ENCODE data around the gene ZNF318. TPM values are rescaled to one million over a fixed set of nuclear protein-coding genes. Genes with fewer than 3 reads are reported as not detected.

The ZNF318 gene
- total and polyA plus RNA-seq, 10 of the 15 experiments (the other 5 are each of a cell fraction or from before 2014, with no cell fraction given): 3.4 to 79.8 (median 13.7) TPM

DNA sequence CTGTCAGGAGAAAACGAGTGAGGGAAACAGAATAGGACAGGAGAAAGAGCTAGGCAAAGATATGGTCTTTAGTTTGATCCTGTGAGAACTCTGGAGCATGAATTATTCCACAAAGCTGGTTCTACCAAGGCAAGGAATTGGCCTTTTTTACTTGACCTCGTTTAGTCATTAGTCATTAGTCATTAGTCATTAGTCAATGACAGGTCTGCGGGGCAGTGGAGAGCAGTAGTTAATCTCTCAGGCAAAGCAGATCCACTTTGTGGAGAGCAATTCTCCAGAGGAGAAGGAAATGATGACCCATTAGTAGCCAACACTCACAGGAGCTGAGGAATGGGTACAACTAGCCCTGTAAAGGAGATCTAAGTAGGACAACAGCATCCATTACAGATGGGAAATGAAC is 35.9 kb upstream of the ZNF318 start (continued):
- TF ChIP-seq, protein P1, sequence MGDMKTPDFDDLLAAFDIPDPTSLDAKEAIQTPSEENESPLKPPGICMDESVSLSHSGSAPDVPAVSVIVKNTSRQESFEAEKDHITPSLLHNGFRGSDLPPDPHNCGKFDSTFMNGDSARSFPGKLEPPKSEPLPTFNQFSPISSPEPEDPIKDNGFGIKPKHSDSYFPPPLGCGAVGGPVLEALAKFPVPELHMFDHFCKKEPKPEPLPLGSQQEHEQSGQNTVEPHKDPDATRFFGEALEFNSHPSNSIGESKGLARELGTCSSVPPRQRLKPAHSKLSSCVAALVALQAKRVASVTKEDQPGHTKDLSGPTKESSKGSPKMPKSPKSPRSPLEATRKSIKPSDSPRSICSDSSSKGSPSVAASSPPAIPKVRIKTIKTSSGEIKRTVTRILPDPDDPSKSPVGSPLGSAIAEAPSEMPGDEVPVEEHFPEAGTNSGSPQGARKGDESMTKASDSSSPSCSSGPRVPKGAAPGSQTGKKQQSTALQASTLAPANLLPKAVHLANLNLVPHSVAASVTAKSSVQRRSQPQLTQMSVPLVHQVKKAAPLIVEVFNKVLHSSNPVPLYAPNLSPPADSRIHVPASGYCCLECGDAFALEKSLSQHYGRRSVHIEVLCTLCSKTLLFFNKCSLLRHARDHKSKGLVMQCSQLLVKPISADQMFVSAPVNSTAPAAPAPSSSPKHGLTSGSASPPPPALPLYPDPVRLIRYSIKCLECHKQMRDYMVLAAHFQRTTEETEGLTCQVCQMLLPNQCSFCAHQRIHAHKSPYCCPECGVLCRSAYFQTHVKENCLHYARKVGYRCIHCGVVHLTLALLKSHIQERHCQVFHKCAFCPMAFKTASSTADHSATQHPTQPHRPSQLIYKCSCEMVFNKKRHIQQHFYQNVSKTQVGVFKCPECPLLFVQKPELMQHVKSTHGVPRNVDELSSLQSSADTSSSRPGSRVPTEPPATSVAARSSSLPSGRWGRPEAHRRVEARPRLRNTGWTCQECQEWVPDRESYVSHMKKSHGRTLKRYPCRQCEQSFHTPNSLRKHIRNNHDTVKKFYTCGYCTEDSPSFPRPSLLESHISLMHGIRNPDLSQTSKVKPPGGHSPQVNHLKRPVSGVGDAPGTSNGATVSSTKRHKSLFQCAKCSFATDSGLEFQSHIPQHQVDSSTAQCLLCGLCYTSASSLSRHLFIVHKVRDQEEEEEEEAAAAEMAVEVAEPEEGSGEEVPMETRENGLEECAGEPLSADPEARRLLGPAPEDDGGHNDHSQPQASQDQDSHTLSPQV (IDR thresholded peaks at IDR 0.05): no peak
- TF ChIP-seq SMC3 (IDR thresholded peaks at IDR 0.05; ENCODE audit: borderline replicate concordance, low read length) (no peak), DPF2 (IDR thresholded peaks at IDR 0.05) (no peak)

DNA sequence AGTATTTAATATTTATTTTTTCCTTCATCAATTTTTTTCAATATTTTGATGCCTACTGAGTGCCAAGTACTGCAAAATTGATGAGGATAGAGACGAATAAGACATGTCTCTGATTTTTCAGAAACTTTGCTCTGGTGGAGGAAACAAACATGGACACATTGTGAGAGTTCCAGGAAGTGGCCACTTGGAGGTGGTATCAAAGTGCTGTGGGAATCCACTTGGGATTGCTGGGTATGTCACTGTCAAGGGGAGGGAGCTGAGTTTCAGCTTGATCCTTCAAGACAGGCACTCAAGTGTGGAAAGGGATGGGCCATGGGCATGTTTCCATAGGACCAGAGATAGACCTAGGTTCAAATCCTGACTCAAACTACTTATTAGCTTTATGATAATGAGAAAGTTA is 33.4 kb upstream of the ZNF318 start:
- in situ Hi-C loops (cut with MboI): no loop called here
- no TSS peak for BruUV-seq (replicated peaks)
- Histone ChIP-seq H4K20me1 (ENCODE audit: control insufficient read depth, insufficient read depth) (no peaks in the 10 kb centered on the region), H3K9me3 (replicated peaks; ENCODE audit: control insufficient read depth, insufficient read depth, low read length) (no peaks in the 10 kb centered on the region), H3K4me2 (ENCODE audit: control insufficient read depth, insufficient read depth) (no peak overlapping the region), H3K4me3 (no peak overlapping the region), H3K36me3 (ENCODE audit: control insufficient read depth in 2 of 2, insufficient read depth in 2 of 2, low read length in 1 of 2) (no peaks in the 10 kb centered on the region; a peak in 1 of 4 replicates), H3K9ac (ENCODE audit: control insufficient read depth, insufficient read depth, low read length) (no peak overlapping the region), H3K4me1 (ENCODE audit: control insufficient read depth, insufficient read depth, low read length) (no peaks in the 10 kb centered on the region), H2AFZ (ENCODE audit: control insufficient read depth, low read depth, low read length) (no peak overlapping the region), H3K79me2 (ENCODE audit: control insufficient read depth, insufficient read depth, low read length) (no peaks in the 10 kb centered on the region), H3K27ac (ENCODE audit: control insufficient read depth, insufficient read depth) (no peak overlapping the region), H3K27me3 (replicated peaks in 1 of 2; ENCODE audit: control insufficient read depth in 2 of 2, insufficient read depth in 2 of 2, low read length in 1 of 2) (no peaks in the 10 kb centered on the region)
- intact Hi-C loops (cut with micrococcal nuclease; ENCODE audit: unreplicated experiment): no loop called here
- SMC1A ChIA-PET (ENCODE audit: uncharacterized antibody, unreplicated experiment): interaction anchor here (0.7 to 1.3 kb wide), 2 partner anchors 34 to 95 kb away, joined by 3 to 7 read pairs; no protein-coding TSS in a partner anchor
- no peak for DNase-seq (ENCODE audit: low read depth, low spot score)
- no peak for ATAC-seq
- CTCF ChIA-PET: interaction anchor here (1.7 kb wide), 1 partner anchor 174 kb away, joined by 4 read pairs; the partner anchor contains the start of gene DNPH1
- FAIRE-seq: no peak
- no peak for TF ChIP-seq BCL11A (IDR thresholded peaks at IDR 0.05; ENCODE audit: low read depth, low read length)
- TF ChIP-seq, protein P2, sequence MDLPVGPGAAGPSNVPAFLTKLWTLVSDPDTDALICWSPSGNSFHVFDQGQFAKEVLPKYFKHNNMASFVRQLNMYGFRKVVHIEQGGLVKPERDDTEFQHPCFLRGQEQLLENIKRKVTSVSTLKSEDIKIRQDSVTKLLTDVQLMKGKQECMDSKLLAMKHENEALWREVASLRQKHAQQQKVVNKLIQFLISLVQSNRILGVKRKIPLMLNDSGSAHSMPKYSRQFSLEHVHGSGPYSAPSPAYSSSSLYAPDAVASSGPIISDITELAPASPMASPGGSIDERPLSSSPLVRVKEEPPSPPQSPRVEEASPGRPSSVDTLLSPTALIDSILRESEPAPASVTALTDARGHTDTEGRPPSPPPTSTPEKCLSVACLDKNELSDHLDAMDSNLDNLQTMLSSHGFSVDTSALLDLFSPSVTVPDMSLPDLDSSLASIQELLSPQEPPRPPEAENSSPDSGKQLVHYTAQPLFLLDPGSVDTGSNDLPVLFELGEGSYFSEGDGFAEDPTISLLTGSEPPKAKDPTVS (IDR thresholded peaks at IDR 0.05; ENCODE audit: low read depth, low read length): no peak
- TF ChIP-seq POU2F2 (IDR thresholded peaks at IDR 0.05; ENCODE audit: borderline replicate concordance, low read depth, low read length): no peak
- no peak for TF ChIP-seq ZNF622 (IDR thresholded peaks at IDR 0.05)
- TF ChIP-seq RBBP5 (conservative IDR thresholded peaks at IDR 0.05): no peak
- no peak for TF ChIP-seq EGR1 (IDR thresholded peaks at IDR 0.05; ENCODE audit: borderline replicate concordance in 1 of 2, low read depth in 2 of 2, low read length in 2 of 2)
- RAD21 ChIA-PET (ENCODE audit: unreplicated experiment): interaction anchor here (1.1 kb wide), 1 partner anchor 19 kb away, joined by 3 read pairs; no protein-coding TSS in a partner anchor
- POLR2A ChIA-PET: no interaction called here
- 62% methylated on average over 1 of the region's 1 CpG for WGBS (ENCODE audit: insufficient coverage, insufficient replicate concordance, low lambda C conversion rate, missing lambda C conversion rate)
